Activated CD8-positive, alpha-beta memory T cell treated with anti-CD3 and anti-CD28 coated beads, Interleukin-2, amount 50 U/mL, for 1 hour (primary cell): ENCODE data around the gene CAPN10.

ENCODE experiments used
- DNase-seq: peaks from one replicate; pipeline ENCODE4 v3.0.0-alpha.2; 2020; ENCODE audit errors: extremely low read depth

The CAPN10 gene

DNA sequence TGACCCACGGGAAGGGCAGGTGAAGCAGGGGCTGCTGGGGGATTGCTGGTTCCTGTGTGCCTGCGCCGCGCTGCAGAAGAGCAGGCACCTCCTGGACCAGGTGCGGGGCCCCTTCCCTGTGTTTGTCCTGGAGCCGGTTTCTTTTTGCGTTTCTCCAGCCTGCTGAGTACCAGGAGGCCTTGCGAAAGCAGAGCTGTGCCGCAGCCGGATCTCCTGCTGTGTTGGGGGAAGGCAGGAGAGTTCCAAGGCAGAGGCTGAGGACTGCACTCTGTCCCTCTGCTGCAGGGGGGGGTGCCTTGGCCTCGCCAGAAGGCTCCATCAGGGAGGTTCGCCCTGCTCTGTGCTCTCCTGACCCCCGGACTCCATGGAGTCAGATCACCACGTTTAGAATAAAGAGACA, 2.8 kb downstream of the CAPN10 start:
- no peak for DNase-seq

- no peak for DNase-seq
Observed at GRCh38 chr2:240589850-240590525, 3.5 kb downstream of the CAPN10 start.

GRCh38 chr2:240590681-240591111, 4.2 kb downstream of the CAPN10 start:
- no peak for DNase-seq

- DNase-seq, result no peak
Observed at GRCh38 chr2:240591226-240591625, 4.7 kb downstream of the CAPN10 start.

DNA sequence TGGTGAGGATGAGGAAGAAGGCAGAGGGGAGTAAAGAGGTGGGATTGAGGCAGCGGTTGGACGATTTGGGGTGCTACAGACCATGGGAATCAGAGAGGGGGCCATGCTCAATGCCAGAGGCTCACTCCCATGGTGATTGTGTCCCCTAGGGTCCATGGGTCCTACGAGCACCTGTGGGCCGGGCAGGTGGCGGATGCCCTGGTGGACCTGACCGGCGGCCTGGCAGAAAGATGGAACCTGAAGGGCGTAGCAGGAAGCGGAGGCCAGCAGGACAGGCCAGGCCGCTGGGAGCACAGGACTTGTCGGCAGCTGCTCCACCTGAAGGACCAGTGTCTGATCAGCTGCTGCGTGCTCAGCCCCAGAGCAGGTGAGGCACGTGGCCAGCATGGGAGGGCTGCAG, 5.2 kb downstream of the CAPN10 start:
- DNase-seq, result no peak

GRCh38 chr2:240593026-240593702, 6.6 kb downstream of the CAPN10 start:
- DNase-seq, result no peak

DNA sequence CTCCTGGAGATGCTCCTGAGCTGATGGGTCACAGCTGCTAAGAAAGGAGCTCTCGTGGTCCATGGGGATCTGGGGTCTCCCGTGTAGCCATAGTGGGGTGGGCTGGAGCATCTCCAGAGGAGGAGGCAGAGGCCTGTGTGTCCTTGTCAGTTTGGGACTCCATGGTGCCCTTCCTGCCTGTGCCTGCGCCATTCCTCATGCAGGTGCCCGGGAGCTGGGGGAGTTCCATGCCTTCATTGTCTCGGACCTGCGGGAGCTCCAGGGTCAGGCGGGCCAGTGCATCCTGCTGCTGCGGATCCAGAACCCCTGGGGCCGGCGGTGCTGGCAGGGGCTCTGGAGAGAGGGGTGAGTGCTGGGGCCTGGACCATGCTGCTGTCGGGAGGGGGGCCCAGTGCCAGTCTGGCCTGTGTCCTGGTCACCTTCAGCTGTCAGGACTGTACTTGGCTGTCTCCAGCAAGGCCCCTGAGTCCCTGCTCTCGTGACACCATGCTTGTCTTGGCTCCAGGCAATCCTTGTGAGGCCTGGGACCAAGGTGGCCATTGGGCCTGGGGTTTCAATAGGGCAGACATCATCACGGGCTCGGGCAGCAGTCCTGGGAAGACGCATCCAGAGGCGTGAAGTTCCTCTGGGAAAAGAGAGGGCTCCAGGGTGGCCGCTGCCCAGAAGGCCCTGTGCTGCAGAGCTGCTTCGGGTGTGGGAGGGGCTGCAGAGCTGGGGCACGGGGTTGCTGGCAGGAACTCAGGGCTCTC, 7.3 kb downstream of the CAPN10 start:
- no peak for DNase-seq

DNA sequence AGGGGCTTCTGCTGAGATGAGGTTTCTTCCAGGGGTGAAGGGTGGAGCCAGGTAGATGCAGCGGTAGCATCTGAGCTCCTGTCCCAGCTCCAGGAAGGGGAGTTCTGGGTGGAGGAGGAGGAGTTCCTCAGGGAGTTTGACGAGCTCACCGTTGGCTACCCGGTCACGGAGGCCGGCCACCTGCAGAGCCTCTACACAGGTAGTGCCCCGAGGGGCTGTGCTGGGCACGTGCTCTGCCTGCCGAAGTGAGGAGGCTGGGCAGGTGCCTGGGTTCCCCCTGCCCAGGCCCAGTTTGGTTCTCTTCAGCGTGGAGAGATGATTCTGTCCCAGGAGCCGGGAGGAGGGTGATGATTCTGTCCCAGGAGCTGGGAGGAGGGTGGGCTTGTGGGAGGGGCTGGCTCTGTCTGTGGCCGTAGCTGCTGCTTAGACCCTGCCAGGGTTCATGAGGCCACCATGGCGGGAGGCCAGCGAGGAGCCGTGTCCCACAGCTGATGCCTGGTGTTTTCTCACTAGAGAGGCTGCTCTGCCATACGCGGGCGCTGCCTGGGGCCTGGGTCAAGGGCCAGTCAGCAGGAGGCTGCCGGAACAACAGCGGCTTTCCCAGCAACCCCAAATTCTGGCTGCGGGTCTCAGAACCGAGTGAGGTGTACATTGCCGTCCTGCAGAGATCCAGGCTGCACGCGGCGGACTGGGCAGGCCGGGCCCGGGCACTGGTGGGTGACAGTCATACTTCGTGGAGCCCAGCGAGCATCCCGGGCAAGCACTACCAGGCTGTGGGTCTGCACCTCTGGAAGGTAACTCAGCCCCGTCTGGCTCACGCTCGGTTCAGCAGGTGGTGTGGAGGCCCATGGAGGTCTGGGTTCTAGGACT, 8.2 kb downstream of the CAPN10 start:
- DNase-seq, result no peak

- DNase-seq, result peak; percentile 23
Observed at GRCh38 chr2:240595381-240596079, 9.0 kb downstream of the CAPN10 start.

DNA sequence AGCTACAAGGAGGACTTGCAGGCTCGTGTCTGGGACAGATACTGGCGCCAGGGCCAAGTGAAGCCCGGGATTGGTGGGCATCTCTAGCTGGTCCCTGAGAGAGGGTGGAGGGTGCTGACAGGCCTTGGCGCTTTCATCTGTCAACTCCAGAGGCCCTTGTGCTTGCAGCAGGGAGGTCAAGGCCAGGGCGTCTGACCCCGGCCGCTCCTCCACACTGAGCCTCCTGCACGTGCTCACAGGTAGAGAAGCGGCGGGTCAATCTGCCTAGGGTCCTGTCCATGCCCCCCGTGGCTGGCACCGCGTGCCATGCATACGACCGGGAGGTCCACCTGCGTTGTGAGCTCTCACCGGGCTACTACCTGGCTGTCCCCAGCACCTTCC, 9.5 kb downstream of the CAPN10 start:
- no peak for DNase-seq

DNA sequence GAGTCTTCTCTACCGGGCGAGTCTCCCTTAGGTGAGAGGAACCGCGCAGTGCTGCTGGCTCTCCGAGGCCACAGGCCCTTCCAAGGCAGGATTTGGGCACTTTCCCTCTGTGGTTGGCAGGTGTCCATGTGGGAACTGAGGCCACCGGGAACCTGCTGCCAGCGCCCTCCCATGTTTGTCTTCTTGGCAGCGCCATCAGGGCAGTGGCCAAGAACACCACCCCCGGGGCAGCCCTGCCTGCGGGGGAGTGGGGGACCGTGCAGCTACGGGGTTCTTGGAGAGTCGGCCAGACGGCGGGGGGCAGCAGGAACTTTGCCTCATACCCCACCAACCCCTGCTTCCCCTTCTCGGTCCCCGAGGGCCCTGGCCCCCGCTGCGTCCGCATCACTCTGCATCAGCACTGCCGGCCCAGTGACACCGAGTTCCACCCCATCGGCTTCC, 10.0 kb downstream of the CAPN10 start:
- DNase-seq, result no peak

DNA sequence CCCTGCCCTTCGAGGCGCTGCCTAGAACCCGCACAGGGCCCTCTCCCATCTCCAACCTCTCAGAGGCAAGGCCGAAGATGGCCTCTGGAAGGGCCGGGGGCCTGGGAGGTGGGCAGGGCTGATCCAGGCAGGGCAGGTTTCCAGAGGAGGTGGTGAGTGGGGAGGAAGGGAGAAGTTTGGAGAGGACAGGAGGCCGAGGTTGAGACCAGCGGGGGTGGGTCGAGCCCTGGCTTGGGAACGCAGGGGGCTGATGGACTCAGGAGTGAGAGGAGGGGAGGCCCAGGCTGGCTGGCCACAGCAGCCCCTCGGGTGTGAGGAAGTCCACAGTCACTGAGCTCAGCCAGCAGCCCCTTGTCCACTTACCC, 10.5 kb downstream of the CAPN10 start:
- no peak for DNase-seq

DNA sequence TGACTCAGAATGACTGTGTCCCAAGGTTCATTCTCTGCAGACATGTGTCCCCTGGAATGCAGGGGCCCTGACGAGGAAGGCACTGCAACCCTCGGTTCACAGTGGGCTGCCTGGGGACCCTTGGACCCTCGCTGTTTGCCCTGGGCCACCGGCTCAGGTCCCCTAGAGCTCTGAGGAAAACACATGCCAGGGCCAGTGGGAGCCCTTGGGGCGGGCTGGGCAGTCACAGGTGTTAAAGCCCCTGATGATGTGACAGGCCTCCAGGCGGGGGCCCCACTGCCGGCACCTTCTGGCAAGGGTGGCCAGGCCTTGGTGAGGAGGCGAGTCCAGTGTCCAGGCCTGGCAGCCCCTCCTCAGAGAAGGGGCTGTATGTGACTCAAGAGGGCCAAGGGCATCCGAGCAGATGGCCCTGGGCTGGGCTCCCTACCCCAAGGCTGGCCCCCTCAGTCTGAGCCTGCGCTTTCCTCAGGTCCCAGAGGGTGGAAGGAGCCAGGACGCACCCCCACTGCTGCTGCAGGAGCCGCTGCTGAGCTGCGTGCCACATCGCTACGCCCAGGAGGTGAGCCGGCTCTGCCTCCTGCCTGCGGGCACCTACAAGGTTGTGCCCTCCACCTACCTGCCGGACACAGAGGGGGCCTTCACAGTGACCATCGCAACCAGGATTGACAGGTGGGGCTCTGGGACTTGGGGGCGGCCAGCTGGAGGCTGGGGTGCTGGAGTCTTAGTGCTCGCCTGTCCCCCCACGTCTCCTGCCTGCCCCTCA, 11.1 kb downstream of the CAPN10 start:
- no peak for DNase-seq

DNA sequence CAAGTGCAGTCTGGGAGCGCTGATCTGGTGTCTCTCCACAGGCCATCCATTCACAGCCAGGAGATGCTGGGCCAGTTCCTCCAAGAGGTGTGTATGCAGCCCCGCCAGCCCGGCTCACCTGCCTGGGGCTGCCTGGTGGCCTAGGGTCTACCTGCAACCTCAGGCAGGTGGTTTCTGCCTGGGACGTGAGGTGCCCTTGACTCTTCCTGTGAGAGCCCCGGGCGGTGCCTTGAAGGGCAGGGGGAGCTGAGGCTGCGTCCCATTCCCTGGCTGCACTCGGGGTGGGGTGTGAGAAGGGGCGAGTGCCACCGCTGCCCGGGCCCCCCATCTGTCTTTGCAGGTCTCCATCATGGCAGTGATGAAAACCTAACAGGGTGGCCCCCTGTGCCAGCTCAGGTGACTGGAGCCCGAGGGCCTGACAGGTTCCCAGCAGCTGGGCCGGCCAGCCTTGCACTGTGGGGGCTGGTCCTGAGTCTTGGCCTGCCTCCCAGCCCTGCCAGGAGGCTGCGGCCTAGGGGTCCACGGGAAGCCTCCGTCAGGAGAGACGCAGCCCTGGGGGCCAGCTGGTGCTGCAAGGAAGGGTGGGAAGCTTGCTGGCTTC, 11.9 kb downstream of the CAPN10 start:
- DNase-seq, result no peak

DNA sequence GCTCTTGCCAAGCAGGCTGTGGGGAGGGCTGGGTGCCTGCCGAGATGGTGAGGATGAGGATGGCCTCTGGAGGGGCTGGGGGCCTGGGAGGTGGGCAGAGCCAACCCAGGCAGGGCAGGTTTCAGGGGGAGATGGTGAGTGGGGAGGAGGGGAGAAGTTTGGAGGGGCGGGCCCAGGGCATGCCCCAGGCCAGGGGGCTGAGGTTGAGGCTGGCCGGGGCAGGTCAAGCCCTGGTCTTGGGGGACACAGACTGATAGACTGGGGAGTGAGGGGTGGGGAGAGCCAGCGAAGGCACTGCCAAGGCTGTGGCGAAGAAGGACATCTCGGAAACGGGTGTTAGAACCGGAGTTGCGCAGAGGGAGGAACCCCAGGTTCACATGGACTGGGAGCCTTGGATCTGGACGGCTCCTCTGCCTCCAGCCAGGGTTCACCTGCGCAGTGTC, 12.6 kb downstream of the CAPN10 start:
- no peak for DNase-seq

DNA sequence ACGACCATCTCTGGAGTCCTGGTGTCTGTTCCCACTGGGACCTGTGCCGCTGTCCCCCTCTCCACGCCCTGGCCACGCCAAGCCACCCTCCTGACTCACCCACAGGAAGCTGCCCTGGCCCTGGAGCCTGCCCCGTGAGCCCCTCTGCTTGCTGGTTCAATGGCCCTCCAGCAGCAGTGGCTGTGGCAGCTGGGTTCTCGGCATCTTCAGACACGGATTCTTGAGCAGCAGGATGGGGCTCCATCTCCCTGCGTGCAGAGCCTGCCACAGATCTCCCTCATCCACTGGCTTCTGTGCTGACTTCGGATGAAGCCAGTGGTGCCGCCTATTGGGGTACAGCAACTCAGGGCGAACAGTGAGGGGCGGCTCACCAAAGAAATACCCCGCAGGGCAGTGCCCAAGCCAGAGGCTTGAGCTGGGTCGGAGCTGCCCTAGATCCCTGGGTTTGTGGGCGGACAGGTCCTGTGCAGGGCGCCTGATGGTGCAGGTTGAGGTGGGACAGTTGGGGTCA, 14.0 kb downstream of the CAPN10 start:
- DNase-seq, result no peak

- DNase-seq, result no peak
Observed at GRCh38 chr2:240601061-240601830, 14.7 kb downstream of the CAPN10 start.

- DNase-seq, result no peak
Observed at GRCh38 chr2:240601831-240602160, 15.3 kb downstream of the CAPN10 start.
